WTC11 (cell line): ENCODE data around the gene UBE2J1. TPM values are rescaled to one million over a fixed set of nuclear protein-coding genes. Genes with fewer than 3 reads are reported as not detected.

Experiments
- ATAC-seq: fragments of 200-7000 bp; cut with Tn5 transposase; 2 replicates; pipeline ENCODE4 v1.10.0; 2021; ENCODE audit warnings: mild to moderate bottlenecking, moderate library complexity
- CTCF ChIA-PET: fragments of 300-600 bp; sonication (Branson Sonifier 250); formaldehyde crosslinking; loops from one replicate; lab custom pipeline; 2021; ENCODE audit warnings: antibody characterized with exemption; lab: Charles Lee
- POLR2A ChIA-PET: fragments of 350-600 bp; sonication (Branson Sonifier 250); formaldehyde crosslinking; loops from one replicate; lab custom pipeline; 2021; ENCODE audit warnings: antibody characterized with exemption; lab: Charles Lee
- DNase-seq: peaks from one replicate; pipeline ENCODE4 v3.0.0; 2021; ENCODE audit warnings: low spot score
- H3K27ac Mint-ChIP-seq: 2 replicates; pipeline ENCODE4 v1.8.0; 2021; ENCODE audit warnings: mixed read lengths
- H3K27me3 Mint-ChIP-seq: 2 replicates; pipeline ENCODE4 v1.8.0; 2021; ENCODE audit warnings: low read depth, mild to moderate bottlenecking, moderate library complexity, mixed read lengths
- H3K36me3 Mint-ChIP-seq: 2 replicates; pipeline ENCODE4 v1.8.0; 2021; ENCODE audit warnings: mixed read lengths
- H3K4me1 Mint-ChIP-seq: 2 replicates; pipeline ENCODE4 v1.8.0; 2022; ENCODE audit warnings: mixed read lengths
- H3K4me3 Mint-ChIP-seq: 2 replicates; pipeline ENCODE4 v1.8.0; 2021; ENCODE audit warnings: mild to moderate bottlenecking, moderate library complexity, mixed read lengths
- H3K9me3 Mint-ChIP-seq: 2 replicates; pipeline ENCODE4 v1.8.0; 2021; ENCODE audit warnings: mixed read lengths
- CTCF ChIP-seq: fragments of 200-600 bp; IDR thresholded peaks from 2 replicates; pipeline ENCODE4 v1.8.0; 2022; ENCODE audit warnings: antibody characterized with exemption
- FOXP4 ChIP-seq: sonication (generic); formaldehyde crosslinking; IDR thresholded peaks from 2 replicates; pipeline ENCODE4 v1.8.0; 2022; ENCODE audit warnings: mild to moderate bottlenecking, missing genetic modification reagents
- HMGXB4 ChIP-seq: sonication (generic); formaldehyde crosslinking; IDR thresholded peaks from 2 replicates; pipeline ENCODE4 v1.8.1; 2023; ENCODE audit warnings: mild to moderate bottlenecking, moderate library complexity, missing genetic modification reagents
- IRF2 ChIP-seq: sonication (generic); formaldehyde crosslinking; IDR thresholded peaks from 2 replicates; pipeline ENCODE4 v1.8.0; 2022; ENCODE audit warnings: low read depth, missing genetic modification reagents, borderline replicate concordance
- MAX ChIP-seq: sonication (generic); formaldehyde crosslinking; IDR thresholded peaks from 2 replicates; pipeline ENCODE4 v1.8.0; 2022; ENCODE audit warnings: mild to moderate bottlenecking, missing genetic modification reagents
- NFATC4 ChIP-seq: fragments of 250-450 bp; sonication (Bioruptor Pico); IDR thresholded peaks from 2 replicates; pipeline ENCODE4 v1.9.0; 2021; ENCODE audit warnings: mild to moderate bottlenecking
- NFYB ChIP-seq: sonication (generic); formaldehyde crosslinking; conservative IDR thresholded peaks from 2 replicates; pipeline ENCODE4 v1.8.0; 2022; ENCODE audit warnings: low read depth, missing genetic modification reagents
- RELA ChIP-seq: sonication (generic); formaldehyde crosslinking; IDR thresholded peaks from 2 replicates; pipeline ENCODE4 v1.8.1; 2022; ENCODE audit warnings: missing genetic modification reagents, mild to moderate bottlenecking, borderline replicate concordance
- TEAD4 ChIP-seq: sonication (generic); formaldehyde crosslinking; IDR thresholded peaks from 2 replicates; pipeline ENCODE4 v1.8.0; 2022; ENCODE audit warnings: mild to moderate bottlenecking, missing genetic modification reagents
- ZBTB21 ChIP-seq: sonication (generic); formaldehyde crosslinking; IDR thresholded peaks from 2 replicates; pipeline ENCODE4 v1.8.1; 2023; ENCODE audit warnings: mild to moderate bottlenecking, missing genetic modification reagents, borderline replicate concordance
- ZNF396 ChIP-seq: fragments of 250-450 bp; sonication (Bioruptor Pico); IDR thresholded peaks from 2 replicates; pipeline ENCODE4 v1.8.0; 2021; ENCODE audit warnings: mild to moderate bottlenecking, moderate library complexity, borderline replicate concordance
- ZNF425 ChIP-seq: fragments of 250-450 bp; sonication (Bioruptor Pico); conservative IDR thresholded peaks from 2 replicates; pipeline ENCODE4 v1.9.0; 2021; ENCODE audit warnings: mild to moderate bottlenecking
- ZSCAN18 ChIP-seq: fragments of 250-450 bp; sonication (Bioruptor Pico); IDR thresholded peaks from 2 replicates; pipeline ENCODE4 v2.1.2; 2022; ENCODE audit warnings: mild to moderate bottlenecking, moderate library complexity
- total RNA-seq: library from RNA; stranded (reverse); gene quantifications from 3 replicates; pipeline ENCODE4 v1.2.3, GENCODE V29; 2021
- TF ChIP-seq, protein P1 (sequence below): sonication (generic); formaldehyde crosslinking; IDR thresholded peaks from 2 replicates; pipeline ENCODE4 v1.8.1; 2022; ENCODE audit warnings: mild to moderate bottlenecking, missing genetic modification reagents, moderate library complexity, borderline replicate concordance
- TF ChIP-seq, protein P2 (sequence below): fragments of 250-450 bp; sonication (Bioruptor Pico); IDR thresholded peaks from 2 replicates; pipeline ENCODE4 v1.9.0; 2021; ENCODE audit warnings: mild to moderate bottlenecking

The UBE2J1 gene
- total RNA-seq, 1 experiment from 2014 or later, result 12.3 TPM

GRCh38 chr6:89324304-89324703 lies 28.2 kb downstream of the UBE2J1 start (continued):
- no peak for TF ChIP-seq FOXP4 (CRISPR knock-in tag)

GRCh38 chr6:89323511-89323971 lies 29.0 kb downstream of the UBE2J1 start:
- peaks cover 12% of the 10 kb centered on the region; the same call in 1 of the 2 replicates for H3K27me3 Mint-ChIP-seq
- TF ChIP-seq ZNF425 (CRISPR knock-in tag), result no peak
- TF ChIP-seq IRF2, result no peak
- no peak for TF ChIP-seq HMGXB4
- no peak for TF ChIP-seq TEAD4 (CRISPR knock-in tag)
- no peak for TF ChIP-seq MAX (CRISPR knock-in tag)
- TF ChIP-seq, protein P1, sequence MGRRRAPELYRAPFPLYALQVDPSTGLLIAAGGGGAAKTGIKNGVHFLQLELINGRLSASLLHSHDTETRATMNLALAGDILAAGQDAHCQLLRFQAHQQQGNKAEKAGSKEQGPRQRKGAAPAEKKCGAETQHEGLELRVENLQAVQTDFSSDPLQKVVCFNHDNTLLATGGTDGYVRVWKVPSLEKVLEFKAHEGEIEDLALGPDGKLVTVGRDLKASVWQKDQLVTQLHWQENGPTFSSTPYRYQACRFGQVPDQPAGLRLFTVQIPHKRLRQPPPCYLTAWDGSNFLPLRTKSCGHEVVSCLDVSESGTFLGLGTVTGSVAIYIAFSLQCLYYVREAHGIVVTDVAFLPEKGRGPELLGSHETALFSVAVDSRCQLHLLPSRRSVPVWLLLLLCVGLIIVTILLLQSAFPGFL (CRISPR knock-in tag), result no peak
- TF ChIP-seq ZBTB21, result no peak
- TF ChIP-seq, protein P2, sequence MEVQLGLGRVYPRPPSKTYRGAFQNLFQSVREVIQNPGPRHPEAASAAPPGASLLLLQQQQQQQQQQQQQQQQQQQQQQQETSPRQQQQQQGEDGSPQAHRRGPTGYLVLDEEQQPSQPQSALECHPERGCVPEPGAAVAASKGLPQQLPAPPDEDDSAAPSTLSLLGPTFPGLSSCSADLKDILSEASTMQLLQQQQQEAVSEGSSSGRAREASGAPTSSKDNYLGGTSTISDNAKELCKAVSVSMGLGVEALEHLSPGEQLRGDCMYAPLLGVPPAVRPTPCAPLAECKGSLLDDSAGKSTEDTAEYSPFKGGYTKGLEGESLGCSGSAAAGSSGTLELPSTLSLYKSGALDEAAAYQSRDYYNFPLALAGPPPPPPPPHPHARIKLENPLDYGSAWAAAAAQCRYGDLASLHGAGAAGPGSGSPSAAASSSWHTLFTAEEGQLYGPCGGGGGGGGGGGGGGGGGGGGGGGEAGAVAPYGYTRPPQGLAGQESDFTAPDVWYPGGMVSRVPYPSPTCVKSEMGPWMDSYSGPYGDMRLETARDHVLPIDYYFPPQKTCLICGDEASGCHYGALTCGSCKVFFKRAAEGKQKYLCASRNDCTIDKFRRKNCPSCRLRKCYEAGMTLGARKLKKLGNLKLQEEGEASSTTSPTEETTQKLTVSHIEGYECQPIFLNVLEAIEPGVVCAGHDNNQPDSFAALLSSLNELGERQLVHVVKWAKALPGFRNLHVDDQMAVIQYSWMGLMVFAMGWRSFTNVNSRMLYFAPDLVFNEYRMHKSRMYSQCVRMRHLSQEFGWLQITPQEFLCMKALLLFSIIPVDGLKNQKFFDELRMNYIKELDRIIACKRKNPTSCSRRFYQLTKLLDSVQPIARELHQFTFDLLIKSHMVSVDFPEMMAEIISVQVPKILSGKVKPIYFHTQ (CRISPR knock-in tag), result no peak
- TF ChIP-seq NFYB (CRISPR knock-in tag), result no peak
- TF ChIP-seq ZNF396, result no peak
- no peak for TF ChIP-seq RELA (CRISPR knock-in tag)
- no peak for TF ChIP-seq NFATC4 (CRISPR knock-in tag)
- no peak for TF ChIP-seq ZSCAN18 (CRISPR knock-in tag)
- TF ChIP-seq CTCF, result no peak
- no peak overlapping the region; the same call in 1 of the 2 replicates for H3K27ac Mint-ChIP-seq
- ChIA-PET CTCF (interaction anchor here (1.0 kb wide), 1 partner anchor 233 kb away, joined by 4 read pairs; no protein-coding TSS in a partner anchor), POLR2A (no interaction called here)
- H3K4me1 Mint-ChIP-seq, result peaks cover 14% of the 10 kb centered on the region
- peaks cover 43% of the 10 kb centered on the region for H3K9me3 Mint-ChIP-seq
- DNase-seq, result no peak
- ATAC-seq, result no peak
- H3K4me3 Mint-ChIP-seq, result no peak overlapping the region
- peaks cover 33% of the 10 kb centered on the region for H3K36me3 Mint-ChIP-seq
